H9 (cell line): Measurements from ENCODE around the gene TMCO4. TPM values are rescaled to one million over a fixed set of nuclear protein-coding genes. Genes with fewer than 3 reads are reported as not detected.

ENCODE experiments used
- DNase-seq: peaks from one replicate; pipeline ENCODE4 v3.0.0-alpha.2; 2017
- H2AFZ ChIP-seq: one replicate; pipeline ENCODE4 v1.6.1; 2013; ENCODE audit warnings: mild to moderate bottlenecking, low read length, control low read depth, moderate library complexity
- H2AK5ac ChIP-seq: 2 replicates; pipeline ENCODE4 v1.6.1; 2013; ENCODE audit warnings: low read length, control low read depth, mixed read lengths; ENCODE audit not compliant: insufficient read length
- H2BK120ac ChIP-seq: one replicate; pipeline ENCODE4 v1.6.1; 2013; ENCODE audit warnings: low read depth, mild to moderate bottlenecking, low read length, control low read depth, inconsistent platforms; ENCODE audit not compliant: poor library complexity, severe bottlenecking
- H2BK12ac ChIP-seq: 2 replicates; pipeline ENCODE4 v1.6.1; 2013; ENCODE audit warnings: low read length, control low read depth, mixed read lengths, low read depth; ENCODE audit not compliant: insufficient read length
- H2BK15ac ChIP-seq: 2 replicates; pipeline ENCODE4 v1.6.1; 2013; ENCODE audit warnings: low read depth, low read length, control low read depth
- H2BK20ac ChIP-seq: one replicate; pipeline ENCODE4 v1.6.1; 2013; ENCODE audit warnings: low read depth, mild to moderate bottlenecking, low read length, control low read depth, inconsistent platforms; ENCODE audit not compliant: poor library complexity, severe bottlenecking
- H2BK5ac ChIP-seq: 2 replicates; pipeline ENCODE4 v1.6.1; 2013; ENCODE audit warnings: low read length, control low read depth, mixed read lengths; ENCODE audit not compliant: insufficient read length
- H3K14ac ChIP-seq: 2 replicates; pipeline ENCODE4 v1.6.1; 2013; ENCODE audit warnings: low read length, control low read depth; ENCODE audit not compliant: insufficient read depth
- H3K18ac ChIP-seq: 2 replicates; pipeline ENCODE4 v1.6.1; 2013; ENCODE audit warnings: low read depth, mild to moderate bottlenecking, mixed read lengths, low read length, control low read depth; ENCODE audit not compliant: insufficient read length
- H3K23ac ChIP-seq: 2 replicates; pipeline ENCODE4 v1.6.1; 2013; ENCODE audit warnings: low read length, control low read depth, mixed read lengths, low read depth; ENCODE audit not compliant: insufficient read length
- H3K23me2 ChIP-seq: 2 replicates; pipeline ENCODE4 v1.6.1; 2013; ENCODE audit warnings: low read depth, mild to moderate bottlenecking, mixed read lengths, low read length, control low read depth; ENCODE audit not compliant: insufficient read length, poor library complexity, severe bottlenecking
- H3K27ac ChIP-seq: 2 replicates; pipeline ENCODE4 v1.5.1; 2013; ENCODE audit warnings: low read length, control low read depth, mixed read lengths, low read depth; ENCODE audit not compliant: insufficient read length
- H3K27me3 ChIP-seq: 2 replicates; pipeline ENCODE4 v1.6.1; 2013; ENCODE audit warnings: low read length, control low read depth, inconsistent platforms; ENCODE audit not compliant: insufficient read depth
- H3K4ac ChIP-seq: 2 replicates; pipeline ENCODE4 v1.6.1; 2013; ENCODE audit warnings: low read depth, mild to moderate bottlenecking, control low read depth, inconsistent platforms, low read length, moderate library complexity
- H3K4me1 ChIP-seq: 2 replicates; pipeline ENCODE4 v1.6.1; 2013; ENCODE audit warnings: low read length, control low read depth, inconsistent platforms; ENCODE audit not compliant: insufficient read depth
- H3K4me2 ChIP-seq: 2 replicates; pipeline ENCODE4 v1.6.1; 2013; ENCODE audit warnings: low read length, control low read depth, mixed read lengths; ENCODE audit not compliant: insufficient read length, insufficient read depth
- H3K56ac ChIP-seq: 2 replicates; pipeline ENCODE4 v1.6.1; 2013; ENCODE audit warnings: low read depth, mild to moderate bottlenecking, mixed read lengths, low read length, control low read depth; ENCODE audit not compliant: insufficient read length
- H3K79me1 ChIP-seq: 2 replicates; pipeline ENCODE4 v1.6.1; 2013; ENCODE audit warnings: low read depth, mild to moderate bottlenecking, moderate library complexity, low read length, control low read depth, inconsistent platforms; ENCODE audit not compliant: insufficient read depth, poor library complexity, severe bottlenecking
- H3K79me2 ChIP-seq: 2 replicates; pipeline ENCODE4 v1.6.1; 2013; ENCODE audit warnings: low read length, control low read depth, inconsistent platforms; ENCODE audit not compliant: insufficient read depth
- H3K9ac ChIP-seq: 2 replicates; pipeline ENCODE4 v1.6.1; 2013; ENCODE audit warnings: low read length, control low read depth, mixed read lengths; ENCODE audit not compliant: insufficient read length; ENCODE audit errors: extremely low read depth
- H3K9me3 ChIP-seq: one replicate; pipeline ENCODE4 v1.6.1; 2013; ENCODE audit warnings: low read depth, low read length, inconsistent platforms; ENCODE audit not compliant: control insufficient read depth
- H3T11ph ChIP-seq: one replicate; pipeline ENCODE4 v1.6.1; 2013; ENCODE audit warnings: mild to moderate bottlenecking, low read length, control low read depth, inconsistent platforms
- H4K20me1 ChIP-seq: one replicate; pipeline ENCODE4 v1.6.1; 2013; ENCODE audit not compliant: control insufficient read depth, insufficient read length, insufficient read depth
- H4K5ac ChIP-seq: 2 replicates; pipeline ENCODE4 v1.6.1; 2013; ENCODE audit warnings: low read depth, mild to moderate bottlenecking, mixed read lengths, low read length, control low read depth; ENCODE audit not compliant: insufficient read length
- H4K8ac ChIP-seq: replicated peaks from 2 replicates; pipeline ENCODE4 v1.6.1; 2013; ENCODE audit warnings: low read length, control low read depth, mixed read lengths, low read depth; ENCODE audit not compliant: insufficient read length
- H4K91ac ChIP-seq: 2 replicates; pipeline ENCODE4 v1.6.1; 2013; ENCODE audit warnings: low read depth, mild to moderate bottlenecking, moderate library complexity, mixed read lengths, low read length, control low read depth; ENCODE audit not compliant: insufficient read length
- H3K27ac Mint-ChIP-seq, 3 experiments: 2 replicates in 2 of 3; 3 replicates in 1 of 3; pipeline ENCODE4 v1.8.0; 2020 to 2021; ENCODE audit warnings: mixed read lengths in 3 of 3, mild to moderate bottlenecking in 1 of 3, moderate library complexity in 1 of 3
- H3K27me3 Mint-ChIP-seq: 2 replicates; pipeline ENCODE4 v1.8.0; 2021; ENCODE audit warnings: low read depth, mild to moderate bottlenecking, moderate library complexity, mixed read lengths
- H3K36me3 Mint-ChIP-seq, 3 experiments: 2 replicates in 2 of 3; 3 replicates in 1 of 3; pipeline ENCODE4 v1.8.0; 2020 to 2021; ENCODE audit warnings: low read depth in 3 of 3, mixed read lengths in 3 of 3; ENCODE audit not compliant: insufficient read depth in 1 of 3
- H3K4me1 Mint-ChIP-seq, 2 experiments: 2 replicates each; pipeline ENCODE4 v1.8.0; 2020; ENCODE audit warnings: mixed read lengths in 2 of 2
- H3K4me3 Mint-ChIP-seq, 2 experiments: 2 replicates in 1 of 2; 3 replicates in 1 of 2; pipeline ENCODE4 v1.8.0; 2020 to 2021; ENCODE audit warnings: mild to moderate bottlenecking in 2 of 2, mixed read lengths in 2 of 2, moderate library complexity in 1 of 2
- H3K9me3 Mint-ChIP-seq, 2 experiments: 2 replicates in 1 of 2; 3 replicates in 1 of 2; pipeline ENCODE4 v1.8.0; 2020; ENCODE audit warnings: mild to moderate bottlenecking in 2 of 2, mixed read lengths in 2 of 2, moderate library complexity in 1 of 2
- WGBS: extraction: QIAGEN DNeasy Blood & Tissue Kit; methylation state at CpG from one replicate; pipeline ENCODE4 v1.1.7; 2013; ENCODE audit warnings: missing lambda C conversion rate, low lambda C conversion rate, mixed read lengths; ENCODE audit not compliant: insufficient read length; ENCODE audit errors: extremely low coverage; 5-methylcytosine and 5-hydroxymethylcytosine counted together
- total RNA-seq: library from RNA; stranded (reverse); gene quantifications from 2 replicates; pipeline ENCODE4 v1.2.1, GENCODE V29; 2021
- TF ChIP-seq, protein P1 (sequence below): fragments of 200-600 bp; sonication (generic); conservative IDR thresholded peaks from 3 replicates; pipeline ENCODE4 v1.8.0; 2021; ENCODE audit warnings: antibody characterized with exemption, mild to moderate bottlenecking

TMCO4 gene
- total RNA-seq, 1 experiment from 2014 or later, result 4.0 TPM

DNA sequence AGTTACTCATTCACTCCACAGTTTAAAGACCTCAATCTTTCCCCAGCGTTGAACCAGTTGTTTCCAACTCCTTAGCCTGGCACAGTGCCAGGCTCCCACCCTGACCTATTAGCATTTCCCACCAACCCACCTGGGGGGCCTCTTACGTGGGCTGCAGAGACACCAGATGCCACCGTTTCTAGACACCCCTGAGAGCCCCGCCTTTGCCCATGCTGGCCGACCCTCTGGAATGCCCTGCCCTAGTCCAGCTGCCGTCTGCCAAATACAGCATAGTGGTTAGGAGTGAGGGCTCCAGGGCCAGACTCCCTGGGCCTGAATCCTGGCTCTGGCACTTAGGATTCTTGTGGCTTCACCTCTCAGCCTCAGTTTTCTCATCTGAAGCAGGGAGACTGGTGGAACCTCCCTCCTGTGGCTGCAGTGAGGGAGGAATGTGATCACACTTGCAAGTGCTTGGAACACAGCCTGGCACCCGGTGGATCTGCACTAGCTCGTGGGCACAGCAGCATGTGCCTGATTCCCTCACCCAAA, 65.2 kb downstream of the TMCO4 start:
- Histone ChIP-seq H3K79me1 (no peaks in the 10 kb centered on the region), H3K23me2 (no peaks in the 10 kb centered on the region), H2BK20ac (no peak overlapping the region), H3K9ac (no peak overlapping the region), H3K56ac (no peak overlapping the region), H2BK15ac (no peak overlapping the region), H3K27ac (no peak overlapping the region), H3K14ac (no peak overlapping the region), H4K8ac (no peak overlapping the region), H3K18ac (no peak overlapping the region), H3K4ac (no peak overlapping the region), H2BK12ac (no peak overlapping the region), H3K23ac (no peak overlapping the region), H3K4me2 (no peak overlapping the region), H2AFZ (no peak overlapping the region), H3K4me1 (no peaks in the 10 kb centered on the region), H4K5ac (no peak overlapping the region), H3K79me2 (no peaks in the 10 kb centered on the region), H3K27me3 (no peaks in the 10 kb centered on the region; the same call in none of the 2 replicates), H3T11ph (no peak overlapping the region), H2BK5ac (no peak overlapping the region), H3K9me3 (no peaks in the 10 kb centered on the region), H4K20me1 (no peaks in the 10 kb centered on the region), H2AK5ac (no peak overlapping the region), H2BK120ac (no peak overlapping the region), H4K91ac (no peak overlapping the region)
- H3K4me1 Mint-ChIP-seq, result peaks cover 6 to 9% of the 10 kb centered on the region in 2 experiments; a peak in 3 of 4 replicates
- H3K27ac Mint-ChIP-seq, result no peak overlapping the region
- H3K4me3 Mint-ChIP-seq, result no peak overlapping the region
- no CpG with 5 or more reads among the region's 8 CpGs for WGBS
- H3K9me3 Mint-ChIP-seq, result peaks cover 3 to 12% of the 10 kb centered on the region in 2 experiments; a peak in 4 of 5 replicates
- DNase-seq, result no peak
- TF ChIP-seq, protein P1, sequence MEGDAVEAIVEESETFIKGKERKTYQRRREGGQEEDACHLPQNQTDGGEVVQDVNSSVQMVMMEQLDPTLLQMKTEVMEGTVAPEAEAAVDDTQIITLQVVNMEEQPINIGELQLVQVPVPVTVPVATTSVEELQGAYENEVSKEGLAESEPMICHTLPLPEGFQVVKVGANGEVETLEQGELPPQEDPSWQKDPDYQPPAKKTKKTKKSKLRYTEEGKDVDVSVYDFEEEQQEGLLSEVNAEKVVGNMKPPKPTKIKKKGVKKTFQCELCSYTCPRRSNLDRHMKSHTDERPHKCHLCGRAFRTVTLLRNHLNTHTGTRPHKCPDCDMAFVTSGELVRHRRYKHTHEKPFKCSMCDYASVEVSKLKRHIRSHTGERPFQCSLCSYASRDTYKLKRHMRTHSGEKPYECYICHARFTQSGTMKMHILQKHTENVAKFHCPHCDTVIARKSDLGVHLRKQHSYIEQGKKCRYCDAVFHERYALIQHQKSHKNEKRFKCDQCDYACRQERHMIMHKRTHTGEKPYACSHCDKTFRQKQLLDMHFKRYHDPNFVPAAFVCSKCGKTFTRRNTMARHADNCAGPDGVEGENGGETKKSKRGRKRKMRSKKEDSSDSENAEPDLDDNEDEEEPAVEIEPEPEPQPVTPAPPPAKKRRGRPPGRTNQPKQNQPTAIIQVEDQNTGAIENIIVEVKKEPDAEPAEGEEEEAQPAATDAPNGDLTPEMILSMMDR, result no peak
- peaks cover 0 to 7% (median 4%) of the 10 kb centered on the region in 3 experiments; a peak in 2 of 7 replicates for H3K36me3 Mint-ChIP-seq
- peaks cover 12% of the 10 kb centered on the region for H3K27me3 Mint-ChIP-seq
